Heart left ventricle (tissue), 13 donors: ENCODE measurements around the gene GNB1L.

Experiments
- CTCF ChIP-seq, 12 donors: fragments of 200-600 bp; sonication (generic) in 4 of 12; IDR thresholded peaks; one replicate each; pipeline versions ENCODE4 v1.5.0 to v1.8.0; 2018 to 2022; ENCODE audit warnings: antibody characterized with exemption in 12 of 12, mild to moderate bottlenecking in 5 of 12
- POLR2A ChIP-seq, 2 donors: fragments of 450-650 bp; IDR thresholded peaks; one replicate each; pipeline ENCODE4 v1.6.1; 2017; ENCODE audit warnings: antibody characterized with exemption in 2 of 2, mild to moderate bottlenecking in 2 of 2, moderate library complexity in 2 of 2
- donor health status: ischemic (EF 13 %, LVEDD 7.1; RV severe dilation, severe dysfunction).
- donor health status: DM: no; HTN: yes; CAD: no.
- donor health status: DM: no; HTN: no; CAD: no.
- donor health status: ischemic (EF 25% LVEDD 6.9; RV normal size, moderate dysfunction).
- donor health status: ischemic (EF 25% LVEDD 5.7; RV mildly dilated, moderate dysfunction).
- donor health status: ischemic (EF 35%, LVEDD 5.7; RV mildly dilated, moderate dysfunction).
- donor health status: nonischemic (EF 11% LVEDD 7.7; RV severe dilation, severe dysfunction).
- donor health status: DM: yes; HTN: yes; CAD: no.
- donor health status: PGD.
- donor health status: ischemic (EF 29% LVEDD 5.4; RV normal size, mild dysfunction).
- donor health status: nonischemic (EF 23%, LVEDD 6.1; RV moderate dilation, normal function).

- TF ChIP-seq CTCF (IDR thresholded peaks at IDR 0.05) (no peak), POLR2A (IDR thresholded peaks at IDR 0.05) (no peak)
Observed at GRCh38 chr22:19832476-19833108, 22.1 kb downstream of the GNB1L start.
